GM19463 (cell line): Measurements from ENCODE around the gene GAB3.
A peak's percentile ranks its signal among the peaks of the same experiment; 100 is the strongest.

Source experiments
- ATAC-seq: cut with Tn5 transposase; IDR thresholded peaks from one replicate; pipeline ENCODE4 v1.9.1; 2021; ENCODE audit warnings: mild to moderate bottlenecking, moderate library complexity; ENCODE audit not compliant: unreplicated experiment

The GAB3 gene, protein sequence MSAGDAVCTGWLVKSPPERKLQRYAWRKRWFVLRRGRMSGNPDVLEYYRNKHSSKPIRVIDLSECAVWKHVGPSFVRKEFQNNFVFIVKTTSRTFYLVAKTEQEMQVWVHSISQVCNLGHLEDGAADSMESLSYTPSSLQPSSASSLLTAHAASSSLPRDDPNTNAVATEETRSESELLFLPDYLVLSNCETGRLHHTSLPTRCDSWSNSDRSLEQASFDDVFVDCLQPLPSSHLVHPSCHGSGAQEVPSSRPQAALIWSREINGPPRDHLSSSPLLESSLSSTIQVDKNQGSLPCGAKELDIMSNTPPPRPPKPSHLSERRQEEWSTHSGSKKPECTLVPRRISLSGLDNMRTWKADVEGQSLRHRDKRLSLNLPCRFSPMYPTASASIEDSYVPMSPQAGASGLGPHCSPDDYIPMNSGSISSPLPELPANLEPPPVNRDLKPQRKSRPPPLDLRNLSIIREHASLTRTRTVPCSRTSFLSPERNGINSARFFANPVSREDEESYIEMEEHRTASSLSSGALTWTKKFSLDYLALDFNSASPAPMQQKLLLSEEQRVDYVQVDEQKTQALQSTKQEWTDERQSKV

DNA sequence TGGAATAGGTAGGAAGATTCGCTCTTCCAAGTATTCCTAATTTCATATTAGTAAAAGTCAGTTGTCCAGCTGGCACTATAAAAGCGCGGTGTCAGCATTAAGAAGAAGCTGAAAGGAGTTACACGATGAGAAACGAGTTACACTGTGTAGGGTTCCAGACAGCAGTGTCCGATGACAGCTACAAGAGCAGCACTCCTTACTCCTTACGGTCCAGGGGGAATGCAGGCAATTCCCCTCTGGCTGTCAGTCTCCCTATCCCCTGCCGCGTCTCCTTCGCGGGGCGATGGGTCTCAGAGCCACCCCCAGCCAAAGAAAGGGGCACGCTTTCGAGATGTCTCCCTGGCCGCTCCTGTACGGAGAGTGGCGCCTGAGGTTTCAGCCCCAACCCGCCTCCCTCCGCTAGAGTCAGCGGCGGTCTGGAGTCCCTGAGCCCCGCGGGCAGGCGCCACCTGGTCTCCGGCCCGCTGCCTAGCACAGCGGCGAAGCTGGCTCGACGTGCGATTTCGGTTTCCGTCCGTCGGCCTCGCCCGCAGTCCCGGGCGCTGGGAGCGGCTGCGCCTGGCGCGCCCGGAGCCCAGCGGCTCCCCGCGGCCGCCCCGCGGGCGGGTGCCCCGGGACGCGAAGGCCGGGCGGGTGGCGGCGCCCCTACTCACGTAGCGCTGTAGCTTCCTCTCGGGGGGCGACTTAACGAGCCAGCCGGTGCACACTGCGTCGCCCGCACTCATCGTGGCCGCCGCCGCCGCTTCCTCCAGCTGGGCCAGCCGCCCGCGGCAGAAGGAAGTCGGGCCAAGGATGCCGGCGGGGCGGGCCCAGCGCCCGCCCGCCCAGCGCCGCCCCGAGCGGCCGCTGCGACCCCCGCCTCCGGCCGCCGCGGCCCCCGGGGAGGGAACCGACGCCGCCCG, at the start of gene GAB3:
TSS of gene GAB3 (minus strand) at position 777 of the 902 bp plus-strand sequence. CDS start at position 725, 52 bp downstream.
- peak; percentile 71 for ATAC-seq

GRCh38 chrX:154799556-154800348, 48.9 kb upstream of the GAB3 start:
- no peak for ATAC-seq

GRCh38 chrX:154797006-154797405, 46.1 kb upstream of the GAB3 start:
- ATAC-seq = no peak

GRCh38 chrX:154795016-154795415, 44.1 kb upstream of the GAB3 start:
- no peak for ATAC-seq

DNA sequence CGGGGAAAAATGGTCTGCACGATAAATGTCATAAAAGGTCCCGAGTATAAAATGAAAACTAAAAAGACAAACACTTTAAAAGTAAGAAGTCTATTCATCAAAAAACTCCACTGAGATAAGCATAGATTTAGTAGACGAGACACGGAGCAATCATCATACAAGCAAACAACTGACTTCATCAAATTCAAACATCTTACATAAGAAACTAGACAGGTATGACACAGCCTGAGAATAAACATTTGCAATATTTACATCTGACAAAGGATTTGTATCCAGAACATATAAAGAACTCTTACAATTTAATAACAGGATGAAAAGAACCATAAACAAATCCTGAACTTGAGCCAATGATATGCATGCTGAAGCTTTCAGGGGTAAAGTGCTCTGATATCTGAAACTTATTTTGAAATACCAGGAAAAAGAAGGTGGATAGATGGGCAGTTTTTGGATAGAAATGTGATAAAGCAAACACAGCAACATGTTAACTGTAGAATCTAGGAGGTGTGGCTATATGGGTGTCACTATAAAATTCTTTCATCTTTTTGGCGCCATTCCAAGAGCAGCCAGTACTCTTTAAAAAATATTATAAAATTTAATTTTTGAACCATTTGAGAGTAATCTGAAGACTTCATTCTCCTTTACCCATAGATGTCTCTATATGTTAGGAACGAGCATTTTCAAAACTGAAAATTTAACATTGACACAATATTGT, 42.4 kb upstream of the GAB3 start:
- ATAC-seq = no peak

- ATAC-seq = no peak
Observed at GRCh38 chrX:154791939-154792338, 41.1 kb upstream of the GAB3 start.

DNA sequence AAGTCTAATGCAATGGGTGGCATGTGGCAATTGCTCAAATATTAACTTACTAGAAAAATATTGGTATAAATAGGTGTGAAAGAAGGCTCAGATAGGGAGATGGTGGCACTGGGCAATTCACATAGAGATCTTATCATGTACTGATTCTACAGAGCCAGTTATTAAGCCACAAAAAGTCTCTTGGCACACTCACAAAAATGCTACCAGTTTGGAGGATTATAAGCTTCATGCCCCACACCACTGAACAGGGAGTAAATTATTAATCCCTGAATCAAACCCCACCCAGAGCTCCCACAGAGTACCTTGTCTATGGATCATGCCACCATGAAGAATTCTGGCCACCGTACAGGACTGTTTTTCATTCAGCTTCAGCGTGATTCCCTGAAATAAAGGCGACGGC, 40.6 kb upstream of the GAB3 start:
- no peak for ATAC-seq

- no peak for ATAC-seq
Observed at GRCh38 chrX:154785716-154786115, 34.8 kb upstream of the GAB3 start.

- ATAC-seq = no peak
Observed at GRCh38 chrX:154784149-154784995, 33.5 kb upstream of the GAB3 start.

GRCh38 chrX:154780968-154781367, 30.1 kb upstream of the GAB3 start:
- no peak for ATAC-seq

GRCh38 chrX:154779261-154779660, 28.4 kb upstream of the GAB3 start:
- ATAC-seq = no peak

DNA sequence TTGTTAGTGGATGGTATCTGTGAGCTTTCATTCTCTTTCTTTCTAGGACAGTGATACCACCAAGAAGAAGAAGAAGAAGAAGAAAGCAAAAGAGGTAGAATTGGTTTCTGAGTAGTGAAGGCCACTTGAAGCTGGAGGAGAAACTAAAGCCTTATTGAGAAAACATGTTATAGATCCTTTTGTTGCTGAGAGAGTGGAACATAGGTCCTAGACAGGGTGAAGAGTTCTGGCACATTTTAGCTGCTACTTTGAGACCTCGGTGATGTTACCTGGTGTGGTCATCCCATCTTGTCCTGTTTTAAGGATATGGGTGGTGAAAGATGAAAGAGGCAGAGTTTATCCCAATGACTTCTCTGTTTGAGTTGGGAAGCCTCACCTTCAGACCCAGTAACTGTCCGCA, 25.9 kb upstream of the GAB3 start:
- ATAC-seq = no peak

DNA sequence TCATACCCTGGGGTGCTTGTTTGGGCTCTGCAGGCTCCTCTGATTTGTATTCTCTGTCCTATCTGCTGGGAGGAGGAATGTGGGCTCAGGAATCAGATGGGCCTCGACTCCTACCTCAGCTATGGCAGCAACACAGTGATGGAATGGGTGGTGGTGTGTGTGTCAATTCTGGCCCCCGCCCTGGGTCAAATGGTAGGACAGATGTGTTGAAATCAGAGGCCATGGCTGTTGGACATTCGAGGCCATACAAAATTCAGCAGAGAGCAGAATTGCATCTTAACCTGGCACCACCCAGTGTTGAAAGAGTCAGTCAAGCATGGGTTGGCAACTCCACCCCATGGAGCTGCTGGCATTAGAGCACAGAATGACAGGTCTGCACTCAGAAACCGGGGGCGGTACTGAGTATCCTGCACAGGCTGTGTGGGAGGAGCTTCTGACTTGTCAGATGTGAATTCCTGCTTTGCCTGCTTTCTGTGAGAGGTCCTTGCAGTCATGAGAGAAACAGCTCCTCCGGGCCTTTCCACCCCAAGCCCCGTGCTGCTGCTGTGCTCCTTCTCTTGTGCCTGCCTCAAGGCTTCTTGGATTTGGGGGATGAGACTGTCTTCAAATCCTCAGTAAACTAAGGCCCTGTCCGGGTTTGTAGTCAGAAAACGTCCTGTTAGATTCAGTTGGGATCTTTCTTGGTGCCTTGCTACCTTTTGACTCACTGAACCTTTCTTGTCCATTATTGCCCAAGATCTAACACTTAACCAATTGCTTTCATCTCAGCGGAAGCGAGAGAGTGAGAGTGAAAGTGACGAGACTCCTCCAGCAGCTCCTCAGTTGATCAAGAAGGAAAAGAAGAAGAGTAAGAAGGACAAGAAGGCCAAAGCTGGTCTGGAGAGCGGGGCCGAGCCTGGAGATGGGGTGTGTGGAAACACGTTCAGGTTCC, 24.8 kb upstream of the GAB3 start:
- no peak for ATAC-seq

- no peak for ATAC-seq
Observed at GRCh38 chrX:154774622-154775021, 23.7 kb upstream of the GAB3 start.

DNA sequence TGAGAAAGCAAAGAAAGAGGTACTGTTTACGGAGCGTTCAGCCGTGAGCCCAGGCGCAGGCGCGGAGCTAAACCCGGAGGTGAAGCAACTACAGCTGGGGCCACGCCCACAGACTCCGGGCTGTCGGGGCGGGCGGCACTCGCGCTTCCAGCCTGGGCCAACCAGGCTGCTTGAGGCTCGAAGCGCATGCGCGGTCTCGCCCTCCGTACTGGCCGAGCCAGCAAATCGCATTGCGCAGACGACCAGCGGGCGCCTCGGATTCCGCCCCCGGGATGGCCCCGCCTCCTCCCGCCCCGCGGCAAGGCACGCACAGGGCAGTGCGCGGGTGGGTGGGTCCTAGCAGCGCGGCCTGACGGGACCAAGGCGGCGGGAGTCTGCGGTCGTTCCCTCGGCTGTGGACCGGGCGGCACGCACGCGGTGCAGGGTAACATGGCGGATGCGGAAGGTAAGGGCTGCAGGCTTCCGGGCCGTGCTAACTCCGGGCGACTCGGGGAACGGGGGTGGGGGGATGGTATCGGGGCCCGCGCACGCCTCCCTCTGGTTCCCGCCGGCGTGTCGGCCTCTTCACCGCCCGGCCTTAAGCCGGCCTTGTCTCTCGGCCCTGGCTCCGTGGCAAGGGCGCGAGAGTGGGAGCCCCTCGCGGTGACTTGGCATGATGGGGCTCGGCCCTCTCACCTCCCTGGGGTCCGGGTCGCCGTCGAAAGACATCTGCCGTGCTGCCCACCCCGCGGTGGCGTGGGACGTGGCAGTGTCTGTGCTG, 11.8 kb upstream of the GAB3 start, which contains the start of gene DKC1:
TSS of gene DKC1 (plus strand) at position 328 of the 760 bp plus-strand sequence. CDS start at position 430, 102 bp downstream.
- ATAC-seq = peak; percentile 84

DNA sequence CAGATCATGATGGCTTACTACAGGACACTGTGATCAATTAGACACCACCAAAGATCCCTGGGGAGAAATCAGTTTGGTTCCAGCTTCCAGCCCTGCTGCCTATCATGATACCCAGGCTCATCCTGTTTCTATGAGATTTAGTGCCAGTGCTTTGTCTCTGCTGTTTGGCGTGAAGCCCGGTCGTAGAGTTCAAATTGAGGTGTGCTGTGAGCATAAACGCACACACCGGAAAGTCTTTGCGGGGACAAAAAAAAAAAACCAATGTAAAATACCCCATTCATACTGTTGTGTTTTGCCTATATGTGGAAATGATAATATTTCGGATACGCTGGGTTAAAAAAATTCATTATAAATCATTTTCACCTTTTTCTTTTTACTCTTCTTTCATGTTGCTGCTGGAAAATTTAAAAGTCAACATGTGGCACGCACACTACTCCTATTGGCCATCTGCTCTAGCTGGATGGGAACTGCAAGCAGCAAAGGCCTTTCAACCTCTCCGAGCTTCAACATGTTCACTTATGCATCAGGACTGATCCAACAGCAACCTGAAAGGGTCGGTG, 11.2 kb upstream of the GAB3 start:
- ATAC-seq = no peak

- no peak for ATAC-seq
Observed at GRCh38 chrX:154758696-154759095, 7.8 kb upstream of the GAB3 start.
